ENCODE results near the gene SNTB2.

SNTB2 gene

GRCh38 chr16:69169051-69169450 is 17.9 kb upstream of the SNTB2 start:
- TF ChIP-seq CTCF (IDR thresholded peaks at IDR 0.05) = no peak
- DNase-seq (ENCODE audit: low spot score) = no peak
- Histone ChIP-seq H3K4me3 (no peak overlapping the region), H3K27ac (no peak overlapping the region)

- H3K4me3 ChIP-seq = no peak overlapping the region
- DNase-seq (ENCODE audit: low spot score) = no peak
- H3K27ac ChIP-seq = peak overlapping the region; percentile 83 to 88
- TF ChIP-seq CTCF (IDR thresholded peaks at IDR 0.05) = no peak
Measured at GRCh38 chr16:69169607-69170352, 17.2 kb upstream of the SNTB2 start.

GRCh38 chr16:69171325-69172084 is 15.5 kb upstream of the SNTB2 start:
- DNase-seq (ENCODE audit: low spot score) = no peak
- no peak for TF ChIP-seq CTCF (IDR thresholded peaks at IDR 0.05)
- peak overlapping the region; percentile 83 to 88 for H3K27ac ChIP-seq
- peak overlapping the region; percentile 27 for H3K4me3 ChIP-seq

GRCh38 chr16:69176033-69176800 is 10.7 kb upstream of the SNTB2 start:
- Histone ChIP-seq H3K4me3 (no peak overlapping the region), H3K27ac (peak overlapping the region in 1 of 2 donors; percentile 64)
- DNase-seq (ENCODE audit: low spot score) = no peak
- TF ChIP-seq CTCF (IDR thresholded peaks at IDR 0.05) = no peak

GRCh38 chr16:69179328-69180010 is 7.5 kb upstream of the SNTB2 start:
- Histone ChIP-seq H3K27ac (peak overlapping the region; percentile 58 to 79), H3K4me3 (no peak overlapping the region)
- no peak for DNase-seq (ENCODE audit: low spot score)
- no peak for TF ChIP-seq CTCF (IDR thresholded peaks at IDR 0.05)

- no peak for TF ChIP-seq CTCF (IDR thresholded peaks at IDR 0.05)
- DNase-seq (ENCODE audit: low spot score) = no peak
- Histone ChIP-seq H3K4me3 (no peak overlapping the region), H3K27ac (peak overlapping the region; percentile 58 to 79)
Measured at GRCh38 chr16:69180011-69180338, 7.0 kb upstream of the SNTB2 start.
